GM19035 (cell line): ENCODE data around the gene EFHC2.

Experiments
- ATAC-seq: cut with Tn5 transposase; IDR thresholded peaks from one replicate; pipeline ENCODE4 v1.9.1; 2021; ENCODE audit not compliant: unreplicated experiment

EFHC2 gene, protein sequence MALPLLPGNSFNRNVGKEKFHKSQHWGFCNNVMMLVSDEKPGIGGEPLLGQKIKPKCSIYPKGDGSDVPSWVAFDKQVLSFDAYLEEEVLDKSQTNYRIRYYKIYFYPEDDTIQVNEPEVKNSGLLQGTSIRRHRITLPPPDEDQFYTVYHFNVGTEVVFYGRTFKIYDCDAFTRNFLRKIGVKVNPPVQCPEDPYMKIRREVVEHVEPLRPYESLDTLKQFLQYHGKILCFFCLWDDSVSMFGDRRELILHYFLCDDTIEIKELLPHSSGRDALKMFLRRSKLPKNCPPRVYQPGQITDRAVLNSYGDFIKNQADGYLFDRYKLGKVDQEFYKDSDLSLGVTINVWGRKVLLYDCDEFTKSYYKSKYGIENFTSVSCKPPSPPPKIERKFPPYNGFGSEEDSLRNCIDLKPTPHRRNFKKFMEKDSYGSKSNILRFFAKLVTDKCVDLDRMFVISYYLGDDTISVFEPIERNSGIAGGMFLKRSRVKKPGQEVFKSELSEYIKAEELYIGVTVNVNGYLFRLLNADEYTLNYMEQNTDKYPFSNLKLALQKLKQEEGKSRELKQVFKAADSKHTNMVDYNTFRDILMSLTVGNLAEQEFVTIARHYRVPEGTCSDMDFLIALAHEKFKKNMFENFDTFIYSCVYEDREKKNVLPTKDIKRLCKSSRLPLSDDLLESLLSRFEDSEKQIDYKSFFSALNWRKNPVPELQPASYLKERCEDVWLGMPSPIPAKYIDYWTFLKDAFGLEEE

DNA sequence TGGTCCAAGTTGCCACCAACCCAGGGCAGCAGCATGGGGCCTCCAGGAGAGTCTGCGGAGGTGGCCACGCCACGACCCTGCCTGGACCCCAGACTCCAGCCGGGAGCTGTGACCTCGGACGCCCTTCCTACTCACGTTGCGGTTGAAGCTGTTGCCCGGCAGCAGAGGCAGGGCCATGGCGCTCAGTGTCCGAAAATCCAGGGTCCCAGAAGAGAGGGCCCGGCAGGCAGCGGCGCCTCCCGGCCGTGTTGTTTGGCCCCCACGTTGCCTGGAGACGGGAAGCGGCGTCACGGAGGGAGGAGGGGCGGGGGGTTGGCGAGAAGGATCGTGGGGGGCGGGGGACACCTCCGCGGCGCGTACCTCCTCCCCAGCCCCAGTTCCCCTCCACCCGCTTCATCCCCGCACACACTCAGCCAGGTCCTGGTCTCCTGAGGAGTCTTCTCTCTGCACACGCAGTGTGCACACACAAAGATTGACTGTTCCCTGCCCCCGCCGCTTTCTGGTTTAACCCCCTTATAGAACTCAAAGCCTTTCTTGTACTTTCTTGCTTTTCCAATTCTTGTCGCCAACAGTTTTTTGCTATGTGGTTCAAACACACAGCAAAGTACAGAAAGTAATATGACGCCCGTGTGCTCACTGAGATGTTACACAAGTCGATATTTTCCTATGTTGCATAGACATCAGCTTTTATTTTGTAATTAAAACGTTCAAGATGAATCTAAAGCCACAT is at the start of gene EFHC2:
Gene EFHC2 (minus strand): TSS at position 261 of the 730 bp plus-strand sequence. CDS start 84 bp downstream, at position 177.
- no peak for ATAC-seq

DNA sequence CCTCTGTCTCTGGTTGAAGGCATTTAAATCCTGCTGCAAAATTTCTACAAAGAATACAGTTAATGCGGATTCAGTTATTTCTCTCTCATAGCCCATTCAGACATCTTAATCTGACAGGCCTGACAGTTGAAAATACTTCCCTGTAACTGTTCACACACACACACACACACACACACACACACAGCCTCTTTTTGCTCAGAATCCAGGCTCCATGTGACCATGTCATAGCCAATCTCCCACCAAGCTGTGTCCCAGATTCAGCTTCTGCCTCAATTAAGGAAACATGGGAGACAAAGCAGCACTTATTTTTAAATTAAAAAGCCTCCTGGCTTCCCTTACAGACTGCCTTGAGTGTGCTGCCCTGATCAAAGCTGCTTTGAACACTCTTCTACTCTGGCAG is 49.3 kb upstream of the EFHC2 start:
- ATAC-seq = no peak

DNA sequence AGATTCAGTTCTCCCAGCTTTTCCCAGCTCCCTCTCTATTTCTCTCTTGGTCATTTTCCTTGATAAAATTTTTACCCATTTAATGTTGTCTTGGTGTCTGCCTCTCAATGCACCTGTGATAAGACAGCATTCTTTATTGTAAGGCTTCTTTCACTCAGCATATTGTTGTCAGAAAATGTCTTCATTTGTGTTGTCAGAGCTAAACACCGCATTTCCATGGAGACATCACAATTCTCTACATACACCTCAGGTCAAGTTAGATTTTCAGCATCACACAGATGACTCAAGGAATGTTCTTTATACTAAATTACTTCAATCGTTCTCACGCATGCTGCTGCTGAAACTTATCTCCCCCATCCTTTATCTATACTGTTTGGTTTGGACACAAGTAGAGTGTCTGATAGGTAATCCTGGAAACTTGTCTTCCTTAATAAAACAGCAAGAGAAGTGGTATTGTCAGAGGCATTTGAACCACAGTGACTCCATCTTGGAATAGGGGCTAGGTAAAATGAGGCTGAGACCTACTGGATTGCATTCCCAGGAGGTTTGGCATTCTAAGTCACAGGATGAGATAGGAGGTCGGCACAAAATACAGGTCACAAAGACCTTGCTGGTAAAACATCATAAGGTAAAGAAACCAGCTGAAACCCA is 41.3 kb upstream of the EFHC2 start:
- no peak for ATAC-seq

DNA sequence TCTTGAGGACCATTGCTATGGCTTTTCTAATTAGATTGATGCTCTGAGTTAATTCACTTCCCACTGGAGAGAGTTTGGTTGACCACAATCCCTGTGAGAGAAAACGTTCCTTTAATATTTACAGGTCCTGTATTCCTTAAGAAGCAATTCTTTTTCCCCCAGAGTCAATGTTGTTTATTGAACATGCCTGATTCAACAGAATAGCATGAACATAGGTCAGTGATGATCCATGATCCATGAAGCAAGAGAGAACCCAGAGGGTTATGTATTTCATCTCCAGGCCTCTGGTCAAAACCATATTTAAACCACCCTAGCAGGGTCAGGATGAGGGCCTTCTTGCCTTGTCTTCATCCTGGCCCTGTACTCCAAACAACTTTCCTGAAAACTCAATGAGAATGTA is 39.4 kb upstream of the EFHC2 start:
- ATAC-seq = no peak

DNA sequence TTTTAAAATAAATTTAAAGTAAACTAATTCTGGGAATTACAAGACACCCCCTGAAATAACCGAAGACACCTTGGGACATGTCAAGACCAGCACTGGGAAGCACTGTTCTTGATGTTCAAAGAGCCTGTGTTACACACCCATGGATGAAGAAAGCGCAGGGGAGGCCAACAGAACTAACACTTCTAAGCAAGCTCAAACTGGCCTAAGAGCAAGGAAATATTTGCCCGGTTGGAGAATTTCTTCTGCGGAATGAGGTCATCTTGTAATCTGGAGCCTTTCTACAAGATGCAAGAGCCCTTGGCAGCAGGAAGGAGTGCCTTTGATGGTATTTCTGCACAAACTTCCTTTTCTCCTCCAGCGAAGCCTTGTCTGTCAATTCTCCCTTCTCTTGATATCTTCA is 9.3 kb upstream of the EFHC2 start:
- ATAC-seq = no peak

DNA sequence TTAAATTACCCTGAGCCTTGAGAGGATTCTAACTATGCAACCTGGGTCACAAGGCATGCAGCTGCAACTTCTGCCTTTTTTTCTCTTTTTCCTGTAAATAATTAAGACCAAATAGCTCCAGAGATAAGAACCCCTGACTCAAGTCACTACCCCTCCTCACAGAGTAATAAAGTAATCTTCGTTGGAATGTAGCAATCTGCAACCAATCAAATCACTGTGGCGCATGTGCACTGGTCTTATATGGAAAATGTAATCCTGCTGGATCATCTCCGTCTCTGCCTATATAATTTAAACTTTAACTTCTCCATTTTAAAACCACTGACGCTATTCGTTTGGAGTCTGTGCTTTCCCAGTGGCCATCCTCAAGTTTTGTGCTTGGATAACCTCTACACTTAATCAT is 6.1 kb upstream of the EFHC2 start:
- no peak for ATAC-seq

DNA sequence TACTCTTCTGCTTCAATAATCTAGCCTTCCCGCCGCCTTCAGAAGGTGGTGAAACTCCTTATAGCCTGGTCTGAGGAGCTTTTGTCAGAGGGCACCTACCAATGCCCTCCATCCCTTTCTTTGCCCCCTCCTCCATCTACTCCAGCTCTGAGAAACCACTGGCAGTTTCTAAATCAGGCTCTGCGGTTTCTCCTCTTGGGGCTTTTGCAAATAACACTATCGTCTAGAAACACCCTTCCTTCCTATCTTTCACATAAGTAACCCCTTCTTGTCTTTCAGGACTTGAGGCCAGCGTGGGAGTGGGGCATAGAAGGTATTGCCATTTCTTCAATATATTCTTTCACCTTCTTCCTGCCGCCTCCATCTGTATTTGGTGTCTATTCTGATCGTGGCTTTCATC is 1.2 kb upstream of the EFHC2 start:
- ATAC-seq = no peak

DNA sequence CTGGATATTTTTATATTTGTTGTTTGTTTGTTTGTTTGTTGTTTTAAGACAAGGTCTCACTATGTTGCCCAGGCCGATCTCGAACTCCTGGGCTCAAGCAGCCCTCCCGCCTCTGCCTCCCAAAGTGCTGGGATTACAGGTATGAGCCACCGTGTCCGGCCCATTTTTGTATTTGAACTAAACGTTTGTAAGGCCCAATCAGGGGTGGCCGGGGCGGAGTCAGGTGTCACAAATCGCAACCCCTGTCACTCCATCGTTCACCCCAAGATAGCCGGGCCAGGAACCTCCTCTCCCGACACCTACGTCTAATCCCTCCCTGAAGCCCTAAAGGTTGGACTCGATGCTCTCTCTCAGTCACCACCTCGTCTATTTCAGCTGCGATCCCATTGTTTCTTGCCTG is 722 bp upstream of the EFHC2 start:
- ATAC-seq = peak; percentile 58

DNA sequence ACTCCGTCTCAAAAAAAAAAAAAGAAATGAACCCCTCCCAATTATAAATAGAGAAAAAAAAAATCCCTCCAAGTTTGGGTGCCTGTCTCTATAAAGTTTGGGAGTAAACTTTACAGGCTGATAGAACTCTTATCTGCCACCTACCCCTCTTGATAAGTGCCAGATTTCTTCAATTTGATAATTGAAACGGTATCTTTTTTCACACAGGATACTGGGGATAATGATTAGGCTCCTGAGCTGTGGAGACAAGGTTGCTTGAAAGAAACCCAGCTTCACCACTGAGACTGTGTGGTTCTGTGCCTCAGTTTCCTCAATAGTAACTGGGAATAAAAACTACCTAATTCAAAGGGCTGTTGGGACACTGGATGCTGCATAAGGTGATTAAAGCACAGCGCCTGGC is 606 bp downstream of the EFHC2 start:
- ATAC-seq = no peak

DNA sequence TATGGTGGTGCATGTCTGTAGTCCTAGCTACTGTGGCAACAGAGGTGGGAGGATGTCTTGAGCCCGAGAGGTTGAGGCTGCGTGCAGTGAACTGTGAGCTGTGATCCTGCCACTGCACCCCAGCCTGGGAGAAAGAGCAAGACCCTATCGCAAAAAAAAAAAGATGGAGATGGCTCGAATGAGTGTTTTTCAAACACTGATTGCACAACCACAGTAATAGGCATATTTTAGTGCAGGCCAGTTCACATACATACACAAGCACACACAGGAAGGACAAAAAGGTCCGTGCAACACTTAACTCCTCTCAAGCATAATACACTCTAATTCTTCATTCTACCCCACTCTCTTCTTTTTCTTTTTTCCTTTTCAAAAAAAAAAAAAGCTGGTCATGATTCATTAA is 5.1 kb downstream of the EFHC2 start:
- no peak for ATAC-seq

DNA sequence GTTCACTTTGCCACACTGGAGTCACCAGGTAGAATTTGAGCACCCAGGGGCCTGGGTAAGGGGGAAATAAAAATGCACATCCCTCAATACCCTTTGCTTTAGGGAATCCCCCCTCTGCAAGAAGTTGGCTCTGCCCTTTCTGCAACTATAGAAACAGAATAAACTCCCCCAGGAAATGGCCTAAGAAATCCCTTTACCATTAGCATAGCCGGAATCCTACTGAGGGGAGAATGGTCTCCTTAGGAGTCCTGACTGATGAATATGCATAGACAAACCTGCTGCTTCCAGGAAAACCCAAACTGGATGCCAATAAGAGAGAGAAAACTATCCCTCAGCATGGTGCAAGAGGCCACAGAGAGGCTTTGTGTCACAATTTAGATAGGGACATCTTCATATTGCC is 11.0 kb downstream of the EFHC2 start:
- no peak for ATAC-seq

DNA sequence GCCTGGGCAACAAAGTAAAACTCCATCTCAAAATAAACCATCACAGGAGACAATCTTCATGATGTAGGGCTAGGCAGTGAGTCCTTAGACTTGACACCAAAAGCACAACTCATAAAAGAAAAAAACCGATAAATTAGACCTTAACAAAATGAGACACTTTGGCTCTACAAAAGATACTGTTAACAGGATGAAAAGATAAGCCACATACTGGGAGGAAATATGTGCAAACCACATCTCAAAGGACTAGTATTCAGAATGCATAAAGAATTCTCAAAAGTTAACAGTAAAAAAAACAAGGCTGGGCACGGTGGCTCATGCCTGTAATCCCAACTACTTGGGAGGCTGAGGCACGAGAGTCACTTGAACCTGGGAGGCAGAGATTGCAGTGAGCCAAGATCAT is 13.2 kb downstream of the EFHC2 start:
- no peak for ATAC-seq

DNA sequence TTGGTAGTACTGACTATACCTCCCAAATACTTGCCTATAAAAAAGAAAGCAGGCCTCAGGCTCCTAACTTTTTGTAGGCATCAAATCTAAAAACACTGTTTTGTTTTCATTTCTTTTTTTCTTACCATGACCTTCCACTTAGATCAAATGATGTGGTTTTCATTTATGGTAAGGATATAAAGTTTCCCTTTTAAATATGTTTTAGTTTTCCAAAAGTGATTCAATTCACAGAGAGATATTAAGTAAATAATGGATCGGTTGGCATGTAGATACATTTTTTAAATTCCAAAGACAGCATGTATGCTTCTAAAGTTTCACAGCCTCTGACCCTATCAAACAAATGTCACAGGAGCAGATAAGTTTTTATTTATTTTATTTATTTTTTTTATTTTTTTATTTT is 23.9 kb downstream of the EFHC2 start:
- ATAC-seq = no peak

DNA sequence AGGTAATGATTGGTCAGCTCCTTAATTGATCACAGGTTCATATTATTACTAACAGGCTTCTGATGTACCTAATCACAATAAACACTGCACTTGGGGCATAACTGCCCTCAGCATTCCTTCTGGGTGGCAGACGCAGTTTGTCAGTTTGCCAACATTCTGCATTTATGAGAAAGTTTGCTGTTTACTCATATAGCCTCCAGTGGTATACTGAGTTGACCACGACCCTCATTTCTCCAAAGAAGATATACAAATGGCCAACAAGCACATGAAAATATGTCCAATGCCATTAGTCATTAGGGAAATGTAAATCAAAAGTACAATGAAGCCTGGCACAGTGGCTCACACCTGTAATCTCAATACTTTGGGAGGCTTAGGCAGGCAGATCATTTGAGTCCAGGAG is 26.3 kb downstream of the EFHC2 start:
- ATAC-seq = no peak

DNA sequence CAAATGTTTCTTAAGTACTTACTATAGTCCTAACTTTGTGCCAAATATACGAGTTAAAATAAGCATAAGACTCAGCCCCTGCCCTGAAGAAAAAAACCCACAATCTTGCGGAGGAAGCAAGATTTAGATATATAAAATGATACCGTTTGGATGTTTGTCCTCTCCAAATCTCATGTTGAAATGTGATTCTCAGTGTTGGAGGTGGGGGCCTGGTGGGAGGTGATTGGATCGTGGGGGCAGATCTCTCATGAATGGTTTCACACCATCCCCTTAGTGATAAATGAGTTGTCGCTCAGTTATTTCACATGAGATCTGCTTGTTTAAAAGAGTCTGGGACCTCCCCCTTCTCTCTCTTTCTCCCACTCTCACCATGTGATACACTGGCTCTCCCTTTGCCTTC is 28.7 kb downstream of the EFHC2 start:
- ATAC-seq = no peak

DNA sequence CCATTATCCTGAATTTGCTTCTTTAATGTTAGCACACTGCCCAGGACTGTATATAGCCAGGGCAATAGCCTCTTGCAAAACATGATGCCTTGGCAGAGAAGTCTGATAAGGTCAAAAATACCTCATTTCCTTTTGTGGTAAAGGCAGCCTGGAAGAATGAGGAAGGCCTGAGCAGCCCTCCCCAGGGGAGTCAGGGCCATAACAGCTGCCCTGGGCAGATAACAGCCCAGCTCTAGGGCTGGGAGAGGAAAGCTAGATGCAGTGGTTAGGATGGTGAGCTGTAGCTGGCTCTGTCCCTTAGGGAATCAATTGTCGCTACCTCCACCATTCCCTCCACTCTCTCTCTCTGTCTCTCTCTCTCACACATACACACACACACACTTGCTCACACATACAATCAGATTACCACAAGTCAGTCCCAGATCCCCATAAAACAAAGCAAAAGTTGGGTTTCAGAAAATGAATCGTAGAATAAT is 29.2 kb downstream of the EFHC2 start:
- ATAC-seq = no peak

DNA sequence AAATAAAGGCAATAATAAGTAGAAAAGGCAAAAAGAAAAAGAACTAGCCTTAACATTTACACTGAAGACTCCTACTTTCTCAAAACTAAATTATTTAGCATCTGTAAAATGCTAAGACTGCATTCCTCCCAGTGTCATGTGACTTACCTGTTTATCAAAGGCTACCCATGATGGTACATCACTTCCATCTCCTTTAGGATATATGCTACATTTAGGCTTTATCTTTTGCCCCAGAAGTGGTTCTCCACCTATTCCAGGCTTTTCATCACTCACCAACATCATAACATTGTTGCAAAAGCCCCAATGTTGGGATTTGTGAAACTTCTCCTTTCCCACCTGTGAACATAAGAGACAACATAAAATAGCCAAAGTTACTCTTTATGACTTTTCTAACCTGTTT is 31.1 kb downstream of the EFHC2 start:
- ATAC-seq = no peak

DNA sequence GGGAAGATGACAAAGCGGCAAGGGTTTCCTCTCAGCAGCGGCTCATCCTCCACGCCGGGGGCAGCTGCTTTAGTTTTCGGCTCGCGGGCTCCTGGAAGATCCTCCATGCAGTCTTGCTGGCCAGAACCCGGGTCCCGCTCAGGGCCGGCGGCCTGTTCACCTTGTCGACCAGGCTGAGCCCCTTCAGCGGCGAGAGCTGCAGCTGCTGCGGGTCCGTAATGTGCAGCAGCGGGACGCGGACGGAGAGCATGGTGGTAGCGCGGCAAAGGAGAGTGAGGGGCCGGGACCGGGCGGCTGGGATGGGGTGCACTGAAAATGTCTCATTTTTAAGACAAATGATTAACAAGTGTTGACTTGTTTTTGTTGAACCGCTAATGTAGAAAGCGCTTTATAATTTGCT is 33.2 kb downstream of the EFHC2 start:
- no peak for ATAC-seq

DNA sequence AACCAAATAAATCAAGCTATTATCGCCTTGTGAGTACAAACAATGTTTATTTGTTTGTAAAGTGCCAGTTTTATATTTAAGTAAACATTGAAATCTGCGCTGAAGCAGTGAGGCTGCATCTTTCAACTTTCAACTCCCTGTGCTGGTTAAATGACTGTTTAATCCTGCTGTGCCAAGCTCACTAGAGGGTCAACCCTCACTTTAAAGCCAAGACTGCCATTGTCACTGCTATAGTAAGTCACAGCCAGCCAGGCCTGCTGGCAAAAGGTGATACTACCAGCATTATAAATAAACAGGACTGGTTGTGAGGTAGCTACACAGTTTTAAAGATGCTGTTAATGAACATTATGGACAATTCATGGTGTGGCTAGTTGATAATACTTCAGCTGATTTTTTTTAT is 34.6 kb downstream of the EFHC2 start:
- no peak for ATAC-seq

DNA sequence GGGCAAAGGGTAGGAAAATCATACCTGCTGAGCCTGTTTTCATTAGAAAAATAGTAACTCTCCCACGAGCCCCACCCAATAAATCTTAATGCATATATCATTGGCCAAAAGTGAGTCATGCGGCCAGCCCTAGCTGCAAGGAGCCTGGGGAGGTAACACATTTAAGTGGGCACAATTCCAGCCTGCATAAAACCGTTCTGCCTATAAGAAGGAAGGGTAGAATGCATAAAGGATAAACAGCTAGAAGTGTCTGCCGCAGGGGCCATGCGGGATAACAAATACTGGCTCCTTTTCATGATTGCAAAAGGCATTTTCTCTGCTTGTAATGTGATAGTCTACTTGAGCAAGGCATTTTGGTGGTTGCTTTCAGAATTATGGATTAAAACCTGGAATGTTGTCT is 37.1 kb downstream of the EFHC2 start:
- no peak for ATAC-seq

DNA sequence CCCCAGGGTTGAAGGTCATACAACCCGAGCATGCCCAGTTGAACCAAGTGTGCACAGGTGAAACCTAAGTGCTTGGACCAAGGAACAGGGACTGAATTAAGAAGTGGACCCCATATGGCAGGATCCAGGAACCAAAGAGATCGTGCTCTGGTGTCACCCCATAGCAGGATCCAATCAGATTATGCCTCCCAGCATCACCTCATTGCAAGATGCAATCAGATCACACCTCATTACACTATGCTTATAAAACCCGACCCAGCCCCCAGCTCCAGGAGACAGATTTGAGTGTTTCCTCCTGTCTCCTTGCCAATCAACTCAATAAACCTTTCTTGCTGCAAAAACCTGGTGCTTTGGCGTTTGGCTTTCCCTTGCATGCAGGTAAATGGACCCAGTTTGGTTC is 37.6 kb downstream of the EFHC2 start:
- ATAC-seq = no peak
